GM21723 (cell line): ENCODE results near the gene DBX2.
"Not testable (repeated sequence)": the region's sequence is repeated elsewhere in the genome, so short reads cannot be mapped to it uniquely, and the experiment has no call there.

Experiments
- ATAC-seq: cut with Tn5 transposase; IDR thresholded peaks from one replicate; pipeline ENCODE4 v1.9.1; 2021; ENCODE audit warnings: mild to moderate bottlenecking, moderate library complexity; ENCODE audit not compliant: unreplicated experiment

Gene DBX2

DNA sequence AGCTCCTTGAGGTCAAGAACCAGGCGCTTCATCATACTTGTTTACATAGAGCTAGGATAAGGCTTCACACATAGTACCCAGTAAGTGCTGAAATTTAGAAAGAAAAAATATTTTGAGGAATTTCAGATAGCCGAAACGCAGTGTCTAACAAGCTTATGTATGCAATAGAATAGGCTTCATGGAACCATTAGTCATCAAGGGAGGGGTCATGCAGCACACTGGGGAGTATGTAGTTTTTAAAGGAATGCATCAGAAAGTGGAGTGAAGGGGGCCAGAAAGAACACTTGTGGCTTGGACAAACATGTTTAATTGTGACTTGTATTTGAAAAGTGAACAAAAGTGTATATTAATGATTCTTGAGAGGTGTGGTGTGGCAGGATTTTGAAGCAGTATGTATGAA is 38.1 kb downstream of the DBX2 start:
- no peak for ATAC-seq

DNA sequence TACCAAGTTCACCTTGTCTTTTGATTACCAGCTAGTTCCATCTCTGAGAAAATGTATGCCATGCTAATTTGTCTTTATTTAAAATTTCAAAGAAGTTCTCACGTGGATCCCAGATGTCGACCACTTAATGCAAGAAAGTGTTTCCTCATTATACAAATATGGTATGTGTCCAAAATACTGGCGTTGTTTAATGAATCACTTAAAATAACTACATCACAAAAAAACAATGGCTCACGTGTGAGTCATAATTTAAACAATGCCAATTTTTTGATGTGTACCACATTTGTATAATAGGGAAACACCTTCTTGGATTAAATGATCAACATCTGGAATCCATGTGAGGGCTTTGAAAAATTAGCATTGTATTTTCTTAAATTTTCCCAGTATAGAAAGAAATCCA is 40.8 kb downstream of the DBX2 start:
- no peak for ATAC-seq

DNA sequence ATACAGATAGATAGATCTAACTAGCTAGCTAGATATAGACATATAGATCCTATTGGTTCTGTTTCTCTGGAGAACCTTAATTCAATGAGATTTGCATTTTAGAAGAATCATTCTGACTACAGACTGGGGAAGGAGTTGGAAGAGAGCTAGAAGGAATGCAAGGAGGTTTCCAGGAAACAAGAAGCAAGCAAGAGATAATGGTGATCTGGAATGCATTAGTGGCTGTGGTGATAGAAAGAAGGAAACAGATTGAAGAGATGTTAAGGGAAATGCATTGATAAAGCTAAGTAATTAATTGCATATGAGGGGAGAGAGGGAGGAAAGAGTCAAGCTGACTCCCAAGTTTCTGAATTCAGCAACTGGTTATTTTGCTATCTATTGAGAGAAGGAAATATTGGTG is 42.7 kb downstream of the DBX2 start:
- ATAC-seq: no peak

DNA sequence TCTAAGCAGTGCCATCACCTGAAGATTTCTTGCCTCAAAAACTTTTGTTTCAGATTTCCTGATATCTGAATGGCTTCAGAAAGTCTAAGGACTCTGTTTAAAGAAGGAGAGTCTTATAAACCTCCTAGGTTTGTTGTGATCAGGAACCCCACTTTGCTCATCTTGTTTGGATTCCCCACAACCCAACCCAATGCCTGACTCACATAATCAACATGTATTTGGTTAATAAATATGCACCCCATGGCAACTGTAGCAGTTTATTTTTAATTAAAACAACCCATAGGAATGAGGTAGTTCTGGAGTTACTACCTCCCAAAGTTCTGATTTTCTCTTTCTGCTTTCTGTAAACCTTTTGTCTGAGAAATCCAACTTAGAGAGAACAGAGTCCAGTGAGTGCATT is 51.5 kb downstream of the DBX2 start:
- ATAC-seq: no peak

DNA sequence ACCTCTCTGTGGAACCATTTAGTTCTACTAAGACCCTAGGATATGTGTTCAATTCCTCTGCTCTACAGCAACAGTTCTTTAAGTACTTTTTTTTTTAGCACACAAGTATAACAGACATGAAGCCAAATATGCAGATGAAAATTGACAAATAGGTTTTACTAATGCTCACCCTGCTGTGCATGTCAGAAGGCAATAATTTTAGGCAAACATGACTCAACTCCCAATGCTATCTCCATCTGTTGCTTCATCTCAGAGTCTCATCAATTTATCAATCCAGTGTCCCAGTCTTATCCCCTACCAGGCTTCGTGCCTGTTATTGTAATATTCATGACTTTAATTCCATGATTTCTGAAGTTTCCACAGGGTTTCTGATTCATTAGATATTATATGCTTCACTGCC is 57.7 kb downstream of the DBX2 start:
- ATAC-seq: no peak

DNA sequence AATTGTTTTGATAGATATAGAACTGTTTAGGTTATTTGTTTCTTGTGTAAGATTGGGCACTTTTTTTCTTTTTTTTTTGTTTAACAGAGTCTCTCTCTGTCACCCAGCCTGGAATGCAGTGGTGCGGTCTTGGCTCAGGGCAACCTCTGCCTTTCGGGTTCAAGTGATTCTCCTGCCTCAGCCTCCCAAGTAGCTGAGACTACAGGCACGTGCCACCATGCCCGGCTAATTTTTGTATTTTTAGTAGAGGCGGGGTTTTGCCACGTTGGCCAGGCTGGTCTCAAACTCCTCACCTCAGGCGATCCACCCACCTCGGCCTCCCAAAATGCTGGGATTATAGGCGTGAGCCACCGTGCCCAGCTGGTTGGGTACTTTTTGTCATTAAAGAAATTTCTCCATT is 66.0 kb downstream of the DBX2 start:
- not testable (repeated sequence) for ATAC-seq

DNA sequence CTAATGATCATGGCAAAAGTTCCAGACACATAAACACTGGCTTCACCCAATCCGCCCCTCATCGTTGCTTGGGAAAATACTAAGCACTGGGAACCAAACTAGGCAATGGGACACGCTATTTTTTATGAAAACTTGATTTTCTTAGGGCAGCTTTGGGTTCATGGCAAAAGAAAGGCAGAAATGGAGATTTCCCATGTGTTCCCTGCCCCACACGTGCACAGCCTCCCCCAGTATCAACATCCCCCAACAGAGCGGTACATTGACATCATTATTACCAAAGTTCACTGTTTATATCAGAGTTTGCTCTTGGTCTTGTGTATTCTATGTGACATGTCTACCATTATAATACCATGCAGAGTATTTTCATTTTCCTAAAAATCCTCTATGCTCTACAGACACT is 71.0 kb downstream of the DBX2 start:
- no peak for ATAC-seq

DNA sequence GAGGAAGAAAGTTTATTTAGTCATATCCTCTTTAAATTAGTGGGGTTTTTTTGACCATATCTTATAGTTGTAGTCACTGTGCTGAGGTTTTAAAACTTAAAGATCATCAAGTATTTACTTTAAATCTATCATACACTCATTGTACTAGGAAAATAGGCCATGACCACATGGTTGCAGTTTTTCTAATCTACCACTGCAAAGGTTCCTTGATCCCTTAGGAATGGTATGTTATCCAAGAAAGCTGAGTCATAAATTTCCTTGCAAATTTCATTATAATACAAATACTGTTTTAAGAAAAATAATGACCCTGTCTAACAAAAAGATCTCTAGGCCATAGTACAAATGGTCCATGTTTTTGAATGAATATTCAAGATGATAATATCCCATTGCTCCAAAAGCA is 74.7 kb downstream of the DBX2 start:
- no peak for ATAC-seq

DNA sequence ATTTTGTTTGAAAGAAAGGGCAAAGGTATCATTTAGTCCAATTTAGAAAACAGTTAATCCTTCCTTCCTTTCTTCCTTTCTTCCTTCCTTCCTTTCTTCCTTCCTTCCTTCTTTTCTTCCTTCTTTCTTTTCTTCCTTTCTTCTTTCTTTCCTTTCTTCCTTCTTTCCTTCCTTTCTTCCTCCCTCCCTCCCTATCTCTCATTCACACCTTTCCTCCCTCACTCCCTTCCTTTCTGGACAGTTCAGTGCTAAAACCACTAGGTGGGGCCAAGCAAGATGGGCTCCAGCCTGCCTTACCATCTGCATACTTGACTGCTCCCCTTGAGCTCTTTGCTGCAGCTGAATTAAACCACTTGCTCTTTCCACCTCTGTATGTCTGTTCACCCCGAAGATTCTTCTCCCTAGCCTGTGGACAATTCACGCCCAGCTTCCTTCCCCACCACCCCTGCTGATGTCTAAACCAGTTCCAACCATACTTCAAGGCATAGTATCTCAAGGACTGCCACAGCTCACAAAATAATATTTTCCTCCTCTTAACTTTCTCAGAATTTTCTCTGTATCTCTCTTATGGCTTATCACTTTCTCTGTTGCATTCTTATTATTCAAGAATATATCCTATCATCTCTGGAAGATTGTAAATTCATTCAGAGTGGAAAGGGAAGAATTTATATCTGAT is 78.0 kb downstream of the DBX2 start:
- no peak for ATAC-seq

DNA sequence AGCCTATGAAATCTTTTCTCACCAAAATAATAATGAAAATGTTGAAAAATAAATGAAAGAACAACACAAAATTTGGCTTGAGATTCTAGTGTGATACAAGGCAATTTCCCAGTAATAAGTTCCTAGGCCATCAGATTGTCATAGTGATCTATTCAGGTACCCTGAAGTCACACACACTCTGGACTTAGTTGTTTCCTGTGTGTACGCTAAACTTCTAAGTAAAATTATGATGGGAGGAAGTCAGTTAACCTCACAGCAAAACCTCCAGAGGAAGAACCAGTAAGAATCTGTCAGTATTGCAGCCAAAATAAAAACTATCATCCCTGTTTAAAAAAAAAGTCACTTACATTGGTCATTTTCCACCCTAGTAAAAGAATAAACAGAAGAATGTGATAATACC is 81.9 kb downstream of the DBX2 start:
- ATAC-seq: no peak
